SK-N-SH (cell line): ENCODE results near the gene RAX. TPM values are rescaled to one million over a fixed set of nuclear protein-coding genes. Genes with fewer than 3 reads are reported as not detected.

ENCODE experiments used
- CTCF ChIA-PET: fragments of 300-600, 350-600 bp; formaldehyde crosslinking; extraction: SDS; loops from one replicate; lab custom pipeline; 2021; lab: Yijun Ruan, JAX
- POLR2A ChIA-PET: fragments of 350-600 bp; sonication (Branson Sonifier 250); formaldehyde crosslinking; extraction: SDS; loops from one replicate; lab custom pipeline; 2020; ENCODE audit warnings: antibody characterized with exemption, inconsistent platforms; lab: Yijun Ruan, JAX
- DNase-seq: peaks from one replicate; pipeline ENCODE4 v3.0.0; 2012
- H2AFZ ChIP-seq: fragments of 200-600 bp; sonication (generic); 2 replicates; pipeline ENCODE4 v1.8.1; 2016; ENCODE audit warnings: antibody characterized with exemption, mild to moderate bottlenecking, low read depth
- H3F3A ChIP-seq: fragments of 200-600 bp; sonication (generic); replicated peaks from 2 replicates; pipeline ENCODE3; 2016; ENCODE audit warnings: antibody characterized with exemption, mild to moderate bottlenecking; ENCODE audit not compliant: insufficient read depth
- H3K27ac ChIP-seq, 2 experiments: fragments of 200-500 bp in 1 of 2; fragments of 200-600 bp in 1 of 2; sonication (Bioruptor generic) in 1 of 2; sonication (generic), shearing (Covaris generic) in 1 of 2; 2 replicates each; pipeline versions ENCODE4 v1.5.1 to v1.6.1; 2014 to 2016; ENCODE audit warnings: low read depth in 2 of 2, inconsistent platforms in 1 of 2, low read length in 1 of 2, mild to moderate bottlenecking in 1 of 2, mixed read lengths in 1 of 2
- H3K27me3 ChIP-seq: fragments of 200-600 bp; sonication (generic), shearing (Covaris generic); 2 replicates; pipeline ENCODE4 v1.6.1; 2016; ENCODE audit warnings: mixed run types; ENCODE audit not compliant: insufficient read depth
- H3K36me3 ChIP-seq, 2 experiments: fragments of 200-500 bp in 1 of 2; fragments of 200-600 bp in 1 of 2; sonication (Bioruptor generic) in 1 of 2; sonication (generic) in 1 of 2; replicated peaks in 1 of 2; 2 replicates each; pipeline versions ENCODE3 to v1.5.1; 2014 to 2016; ENCODE audit warnings: low read length in 1 of 2, mild to moderate bottlenecking in 1 of 2; ENCODE audit not compliant: insufficient read depth in 2 of 2, control insufficient read depth in 1 of 2
- H3K4me1 ChIP-seq, 2 experiments: fragments of 200-500 bp in 1 of 2; fragments of 200-600 bp in 1 of 2; sonication (Bioruptor generic) in 1 of 2; sonication (generic), shearing (Covaris generic) in 1 of 2; 2 replicates each; pipeline versions ENCODE4 v1.5.1 to v1.6.1; 2014 to 2016; ENCODE audit warnings: low read depth in 1 of 2, low read length in 1 of 2, mixed run types in 1 of 2; ENCODE audit not compliant: insufficient read depth in 2 of 2, control insufficient read depth in 1 of 2
- H3K4me2 ChIP-seq: fragments of 200-600 bp; sonication (generic), shearing (Covaris generic); 2 replicates; pipeline ENCODE4 v1.6.1; 2017; ENCODE audit warnings: mixed run types
- H3K4me3 ChIP-seq, 2 experiments: fragments of 200-500 bp in 1 of 2; fragments of 200-600 bp in 1 of 2; sonication (Bioruptor generic) in 1 of 2; sonication (generic), shearing (Covaris generic) in 1 of 2; 2 replicates each; pipeline versions ENCODE4 v1.5.1 to v1.8.1; 2014 to 2016; ENCODE audit warnings: low read depth in 2 of 2, inconsistent platforms in 1 of 2, low read length in 1 of 2, mild to moderate bottlenecking in 1 of 2, mixed read lengths in 1 of 2, moderate library complexity in 1 of 2
- H3K79me2 ChIP-seq: fragments of 200-600 bp; sonication (generic); 2 replicates; pipeline ENCODE4 v1.8.1; 2017; ENCODE audit warnings: mild to moderate bottlenecking; ENCODE audit not compliant: insufficient read depth
- H3K9ac ChIP-seq: fragments of 200-600 bp; sonication (generic); 2 replicates; pipeline ENCODE4 v1.6.1; 2017; ENCODE audit warnings: mixed run types
- H3K9me2 ChIP-seq: fragments of 200-600 bp; sonication (generic); 2 replicates; pipeline ENCODE4 v1.6.1; 2017; ENCODE audit warnings: mixed run types
- H3K9me3 ChIP-seq: fragments of 200-600 bp; sonication (generic); 2 replicates; pipeline ENCODE4 v1.6.1; 2017; ENCODE audit warnings: mixed run types, mild to moderate bottlenecking, moderate library complexity
- H4K20me1 ChIP-seq: fragments of 200-600 bp; sonication (generic); 2 replicates; pipeline ENCODE4 v1.6.1; 2017; ENCODE audit warnings: mild to moderate bottlenecking, mixed run types; ENCODE audit not compliant: insufficient read depth
- CHD2 ChIP-seq: fragments of 150-350 bp; IDR thresholded peaks from 2 replicates; pipeline ENCODE4 v1.6.1; 2018; ENCODE audit warnings: low read length; ENCODE audit not compliant: partially characterized antibody
- CTCF ChIP-seq: fragments of 200-600 bp; sonication (generic); IDR thresholded peaks from 2 replicates; pipeline ENCODE4 v1.6.1; 2017; ENCODE audit warnings: antibody characterized with exemption, mild to moderate bottlenecking, moderate library complexity
- ELF1 ChIP-seq: IDR thresholded peaks from 2 replicates; pipeline ENCODE4 v1.4.0; 2012
- EP300 ChIP-seq, 2 experiments: IDR thresholded peaks; 2 replicates each; pipeline versions ENCODE4 v1.4.0 to v1.6.1; 2012; ENCODE audit warnings: borderline replicate concordance in 1 of 2, low read depth in 1 of 2, low read length in 1 of 2
- FOSL2 ChIP-seq: IDR thresholded peaks from 2 replicates; pipeline ENCODE4 v1.4.0; 2012; ENCODE audit warnings: low read depth, mild to moderate bottlenecking, moderate library complexity, borderline replicate concordance
- GATA2 ChIP-seq: sonication (generic); formaldehyde crosslinking; IDR thresholded peaks from 2 replicates; pipeline ENCODE4 v1.5.0; 2020; ENCODE audit warnings: mild to moderate bottlenecking, missing genetic modification reagents
- IRF3 ChIP-seq: fragments of 150-350 bp; IDR thresholded peaks from 2 replicates; pipeline ENCODE4 v1.6.1; 2016; ENCODE audit warnings: mild to moderate bottlenecking, low read depth, low read length
- NFIC ChIP-seq: IDR thresholded peaks from 2 replicates; pipeline ENCODE4 v1.4.0; 2012; ENCODE audit warnings: borderline replicate concordance
- NRF1 ChIP-seq: IDR thresholded peaks from 2 replicates; pipeline ENCODE4 v1.6.1; 2012; ENCODE audit warnings: low read depth, mild to moderate bottlenecking, low read length
- REST ChIP-seq: IDR thresholded peaks from 2 replicates; pipeline ENCODE4 v1.6.1; 2012; ENCODE audit warnings: mild to moderate bottlenecking, low read depth, low read length, moderate library complexity
- RFX5 ChIP-seq: IDR thresholded peaks from 2 replicates; pipeline ENCODE4 v1.6.1; 2012; ENCODE audit warnings: mild to moderate bottlenecking, improper control_type of control experiment, low read length
- SMC3 ChIP-seq: IDR thresholded peaks from 2 replicates; pipeline ENCODE4 v1.6.1; 2012; ENCODE audit warnings: low read depth, low read length, improper control_type of control experiment
- YY1 ChIP-seq: IDR thresholded peaks from 2 replicates; pipeline ENCODE4 v1.4.0; 2012; ENCODE audit warnings: low read depth, mild to moderate bottlenecking
- ZBTB33 ChIP-seq: IDR thresholded peaks from 2 replicates; pipeline ENCODE4 v1.4.0; 2012; ENCODE audit warnings: low read depth, borderline replicate concordance
- WGBS: methylation state at CpG from one replicate; pipeline ENCODE4 v1.1.6; 2017; ENCODE audit warnings: low lambda C conversion rate; 5-methylcytosine and 5-hydroxymethylcytosine counted together
- polyA plus RNA-seq, 3 experiments: library from polyadenylated mRNA; depleted of rRNA; stranded (reverse); fragments of >200 nt; gene quantifications; 2 replicates each; pipeline ENCODE4 v1.2.3, GENCODE V29; 2012

RAX gene
- polyA plus RNA-seq, 1 of the 3 experiments (the other 2 are of a cell fraction) = not detected

- TF ChIP-seq ZBTB33 = no peak
- no peak for TF ChIP-seq IRF3
- TF ChIP-seq NRF1 = no peak
- TF ChIP-seq RFX5 = no peak
- no peak for TF ChIP-seq REST
Observed at GRCh38 chr18:59286341-59286740, 13.1 kb upstream of the RAX start (continued).

- no peaks in the 10 kb centered on the region for H3K36me3 ChIP-seq
- H3K27ac ChIP-seq = no peak overlapping the region
- H3K27me3 ChIP-seq = peaks cover 54% of the 10 kb centered on the region; the same call in 1 of the 2 replicates
- no peaks in the 10 kb centered on the region for H3F3A ChIP-seq
- no peak overlapping the region for H2AFZ ChIP-seq
- H3K9ac ChIP-seq = no peak overlapping the region
- ChIA-PET CTCF (interaction anchor here (2.5 kb wide), 1 partner anchor 120 kb away, joined by 7 read pairs; no protein-coding TSS in a partner anchor), POLR2A (no interaction called here)
- WGBS = 54% methylated on average over 11 of the region's 11 CpGs
- no peaks in the 10 kb centered on the region for H3K79me2 ChIP-seq
- DNase-seq = no peak
- TF ChIP-seq GATA2 (CRISPR knock-in tag) (no peak), RFX5 (no peak), CHD2 (no peak), CTCF (no peak), FOSL2 (no peak), ELF1 (no peak), EP300 (IDR thresholded peaks at IDR 0.05; ENCODE audit: borderline replicate concordance in 1 of 2, low read depth in 1 of 2, low read length in 1 of 2) (no peak), YY1 (no peak), NFIC (no peak), SMC3 (no peak)
- TF ChIP-seq, all 33 proteins: peak for 0
- Histone ChIP-seq H3K4me2 (no peak overlapping the region), H3K9me2 (no peaks in the 10 kb centered on the region), H3K9me3 (no peaks in the 10 kb centered on the region), H3K4me3 (no peak overlapping the region), H3K4me1 (no peaks in the 10 kb centered on the region), H4K20me1 (no peaks in the 10 kb centered on the region)
Observed at GRCh38 chr18:59282341-59282740, 9.1 kb upstream of the RAX start.
